NK-92 treated with Interleukin-12 subunit alpha and Interleukin-12 subunit beta, amount 100 ng/mL, for 24 hours (cell line): Measurements from ENCODE around the gene SRSF7.
"Not testable (repeated sequence)": the region's sequence is repeated elsewhere in the genome, so short reads cannot be mapped to it uniquely, and the experiment has no call there.

ENCODE experiments used
- DNase-seq: peaks from one replicate; lab custom pipeline; 2025; lab: John Stamatoyannopoulos, UW

SRSF7 gene

GRCh38 chr2:38731684-38732221 is 19.4 kb downstream of the SRSF7 start:
- no peak for DNase-seq

- no peak for DNase-seq
Measured at GRCh38 chr2:38731090-38731489, 20.1 kb downstream of the SRSF7 start.

GRCh38 chr2:38728694-38729093 is 22.5 kb downstream of the SRSF7 start:
- no peak for DNase-seq

DNA sequence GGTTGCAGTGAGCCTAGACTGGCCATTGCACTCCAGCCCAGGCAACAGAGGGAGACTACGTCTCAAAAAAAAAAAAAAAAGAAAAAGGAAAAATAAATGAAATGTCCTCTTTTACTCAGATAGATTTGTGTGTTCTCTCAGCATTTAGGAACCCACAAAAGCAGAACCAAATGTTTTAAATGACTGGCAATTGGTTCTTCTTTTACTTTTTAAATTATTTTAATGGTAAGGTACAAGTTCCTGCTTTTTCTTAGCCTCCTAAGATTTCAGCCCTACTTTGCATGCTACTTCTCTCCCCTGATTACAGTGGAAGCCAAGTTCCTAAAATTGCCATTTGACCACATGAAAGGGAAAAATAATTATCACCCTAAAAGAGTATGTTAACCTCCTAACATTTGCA is 23.5 kb downstream of the SRSF7 start:
- DNase-seq: no peak

- no peak for DNase-seq
Measured at GRCh38 chr2:38723173-38723572, 28.0 kb downstream of the SRSF7 start.

DNA sequence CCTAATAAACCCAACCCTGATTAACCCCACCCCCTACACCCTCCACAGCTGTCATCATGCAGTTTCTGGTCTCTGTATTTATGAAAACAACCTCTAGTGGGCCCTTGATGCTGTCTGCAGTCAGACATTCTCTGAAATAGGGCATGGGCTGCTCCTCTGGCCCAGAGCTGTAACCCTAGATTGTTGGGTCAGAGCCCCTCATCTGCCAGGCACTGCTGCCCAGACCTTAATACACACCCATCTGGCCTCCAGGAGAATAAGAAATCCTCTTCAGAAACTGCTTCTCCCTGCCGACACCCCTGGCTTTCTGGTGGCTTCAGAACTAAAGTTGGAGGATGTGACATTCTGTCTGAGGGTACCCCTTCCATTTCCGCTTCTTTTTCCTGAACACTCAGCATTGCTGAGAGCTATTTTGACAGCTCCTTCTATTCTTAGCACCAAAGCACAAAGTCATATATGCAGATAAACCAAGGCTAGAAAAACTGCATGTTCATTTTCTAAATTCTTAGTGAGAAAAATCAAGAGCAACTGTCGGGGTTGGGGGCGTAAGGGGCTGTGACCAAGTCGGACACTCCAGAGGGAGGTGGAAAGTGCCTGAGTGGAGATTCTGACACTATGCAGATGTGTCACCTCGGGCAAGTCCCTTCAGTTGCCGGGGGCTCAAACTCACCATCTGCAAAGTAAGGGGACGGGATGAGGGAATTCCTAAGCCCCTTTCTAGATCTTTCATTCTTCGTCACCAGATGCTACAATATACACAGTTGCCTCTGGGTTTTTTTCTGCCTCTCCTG is 28.7 kb downstream of the SRSF7 start:
- DNase-seq: no peak

- no peak for DNase-seq
Measured at GRCh38 chr2:38720613-38721241, 30.4 kb downstream of the SRSF7 start.

DNA sequence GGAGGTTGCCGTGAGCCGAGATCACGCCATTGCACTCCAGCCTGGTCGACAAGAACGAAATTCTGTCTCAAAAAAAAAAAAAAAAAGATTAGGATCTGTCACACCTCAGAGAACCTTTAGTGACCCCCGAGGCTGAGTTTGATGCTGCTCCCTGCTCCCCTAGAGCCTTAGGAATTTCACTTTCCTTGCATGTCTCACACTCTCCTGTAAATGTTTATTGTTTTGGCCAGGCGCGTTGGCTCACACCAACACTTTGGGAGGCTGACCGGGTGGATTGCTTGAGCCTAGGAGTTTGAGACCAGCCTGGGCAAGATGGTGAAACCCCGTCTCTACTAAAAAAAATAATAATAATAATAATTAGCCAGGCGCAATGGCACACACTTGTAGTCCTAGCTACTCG is 31.5 kb downstream of the SRSF7 start:
- DNase-seq: no peak

DNA sequence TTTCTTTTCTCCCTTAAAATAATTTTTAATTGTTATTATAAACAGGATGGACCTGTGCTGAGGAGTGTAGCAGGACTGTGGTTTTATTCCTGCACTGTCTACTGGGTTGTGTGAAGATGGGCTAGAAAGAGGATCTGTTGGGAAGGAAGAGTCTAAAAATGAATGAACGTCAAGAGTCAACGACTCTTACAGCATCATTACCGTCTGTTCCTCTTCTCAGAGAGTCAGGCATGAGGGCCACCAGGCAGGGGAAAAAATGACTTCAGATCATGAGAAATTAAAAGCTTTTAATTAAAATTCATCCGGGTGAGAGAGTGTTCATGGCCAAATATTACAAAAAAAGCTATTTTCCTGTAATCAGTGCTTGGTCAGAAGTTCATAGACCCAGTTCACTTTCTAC is 32.6 kb downstream of the SRSF7 start:
- DNase-seq: no peak

DNA sequence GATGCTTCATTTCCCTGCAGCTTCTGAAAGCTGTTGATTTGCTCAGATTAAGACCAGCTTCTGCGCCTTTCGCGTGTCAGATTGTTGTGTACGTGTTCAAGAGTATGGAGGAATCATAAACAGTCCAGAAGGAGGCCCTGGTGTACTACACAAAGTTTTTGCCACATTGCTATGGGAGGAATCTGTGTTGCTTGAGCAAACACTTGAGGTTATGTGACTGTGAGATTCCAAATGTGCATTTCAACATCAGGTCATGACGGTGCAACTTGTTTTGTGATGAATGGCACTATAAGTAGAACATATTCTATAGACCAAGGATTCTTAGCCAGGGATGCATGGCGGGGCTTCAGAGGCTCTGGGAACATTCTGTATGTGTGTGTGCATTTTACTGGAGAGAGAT is 35.0 kb downstream of the SRSF7 start:
- no peak for DNase-seq

GRCh38 chr2:38714941-38715340 is 36.2 kb downstream of the SRSF7 start:
- DNase-seq: not testable (repeated sequence)

DNA sequence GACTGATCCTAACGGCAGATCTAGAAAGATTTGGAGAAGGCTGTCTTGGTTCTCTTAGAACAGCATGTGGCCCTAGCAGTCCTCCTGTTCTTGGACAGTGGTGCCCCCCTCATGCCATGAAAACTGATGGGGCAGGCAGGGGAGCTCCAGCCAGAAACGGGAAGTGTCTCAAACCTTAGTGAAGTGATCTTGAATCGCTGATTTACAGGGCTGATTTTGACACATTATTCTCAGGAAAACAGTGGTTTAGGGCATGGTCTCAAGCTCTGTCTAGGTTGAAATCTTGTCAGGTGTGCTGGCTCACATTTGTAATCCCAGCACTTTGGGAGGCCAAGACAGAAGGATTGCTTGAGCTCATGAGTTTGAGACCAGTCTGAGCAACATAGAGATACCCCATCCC is 37.8 kb downstream of the SRSF7 start:
- DNase-seq: no peak

DNA sequence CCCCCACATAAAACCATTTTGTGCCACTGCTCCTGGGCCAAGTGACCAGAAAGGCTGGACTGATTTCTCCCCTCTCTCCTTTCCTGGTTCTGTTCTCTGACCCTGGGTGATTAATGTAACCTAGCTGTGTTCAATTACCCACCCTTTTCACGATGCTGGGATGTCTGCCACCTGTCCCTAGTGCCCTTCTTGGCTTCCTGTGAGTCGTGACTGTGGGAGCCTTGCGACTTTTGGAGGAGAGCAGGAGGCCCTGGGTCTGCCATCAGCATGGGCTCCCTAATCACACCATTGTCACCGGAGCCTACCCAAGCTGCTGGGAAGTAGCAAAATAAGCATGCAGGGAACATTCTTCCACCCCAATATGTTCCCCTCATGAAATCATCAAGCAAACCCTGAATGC is 38.3 kb downstream of the SRSF7 start:
- no peak for DNase-seq

GRCh38 chr2:38712413-38712812 is 38.7 kb downstream of the SRSF7 start:
- no peak for DNase-seq

DNA sequence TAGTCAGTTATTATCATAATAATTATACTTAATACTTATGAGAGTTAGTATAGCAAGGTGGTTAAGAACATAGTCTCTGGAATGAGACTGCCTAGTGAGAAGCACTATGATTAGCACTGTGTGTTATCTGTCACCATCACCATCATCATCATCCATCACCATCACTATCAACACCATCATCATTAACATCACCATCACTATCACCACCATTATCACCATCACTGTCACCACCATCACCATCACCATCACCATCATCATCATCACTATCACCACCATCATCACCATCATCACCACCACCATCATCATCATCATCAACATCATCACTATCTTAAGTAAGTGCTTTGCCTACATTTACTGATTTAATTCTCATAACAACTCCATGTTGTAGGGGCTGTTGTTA is 39.6 kb downstream of the SRSF7 start:
- DNase-seq: no peak

DNA sequence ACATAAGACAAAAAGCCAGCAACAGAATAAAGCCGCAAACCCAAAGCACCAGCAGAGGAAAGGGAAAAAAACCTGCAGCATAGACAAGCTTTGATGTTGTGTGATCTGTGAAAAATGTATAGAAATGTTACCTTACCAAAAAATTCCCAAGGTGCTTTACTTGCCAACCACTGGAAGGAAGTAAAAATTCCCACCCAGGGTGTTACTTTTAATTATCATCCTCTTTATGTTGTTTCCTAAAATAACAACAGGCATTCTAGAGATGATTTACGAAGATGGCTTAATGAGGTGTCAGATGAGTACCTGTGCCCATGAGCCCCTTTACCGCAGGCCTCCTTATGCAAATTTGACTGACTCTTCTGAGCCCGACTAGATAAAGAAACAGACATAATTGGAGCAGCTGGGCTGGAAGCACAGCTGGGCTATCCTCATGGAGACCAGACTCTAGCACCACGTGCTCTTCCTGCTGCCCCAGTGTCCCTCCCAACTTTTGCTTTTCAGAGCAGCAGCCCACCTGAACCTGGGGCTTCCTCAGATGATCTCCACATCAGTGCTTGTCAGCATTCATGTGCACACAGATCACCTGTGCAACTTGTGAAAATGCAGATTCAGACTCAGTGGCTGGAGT is 41.5 kb downstream of the SRSF7 start:
- DNase-seq: no peak

GRCh38 chr2:38708900-38709566 is 42.1 kb downstream of the SRSF7 start:
- no peak for DNase-seq

- not testable (repeated sequence) for DNase-seq
Measured at GRCh38 chr2:38708491-38708890, 42.7 kb downstream of the SRSF7 start.

GRCh38 chr2:38706846-38707345 is 44.3 kb downstream of the SRSF7 start:
- no peak for DNase-seq

GRCh38 chr2:38704664-38705063 is 46.5 kb downstream of the SRSF7 start:
- DNase-seq: no peak

GRCh38 chr2:38703336-38703735 is 47.8 kb downstream of the SRSF7 start:
- DNase-seq: not testable (repeated sequence)

DNA sequence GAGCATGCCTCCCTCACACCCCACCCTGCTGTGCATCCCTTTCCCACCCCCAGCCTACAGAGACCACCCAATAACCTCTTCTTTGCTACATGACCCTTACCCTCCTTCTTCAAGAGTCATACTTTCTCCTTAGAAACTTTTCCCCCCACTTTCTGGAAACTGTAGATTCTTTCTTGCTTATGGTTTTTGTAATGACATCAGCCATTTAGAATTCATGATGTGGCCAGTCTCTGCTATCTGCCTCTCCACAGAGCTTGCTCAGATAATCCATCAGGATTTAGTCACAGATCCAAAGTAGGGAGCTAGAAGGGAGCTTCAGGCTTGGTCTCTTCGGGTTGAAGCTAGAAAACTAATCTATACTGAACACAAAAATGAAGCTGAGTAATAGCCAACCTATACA is 48.7 kb downstream of the SRSF7 start:
- no peak for DNase-seq
